WTC11 (cell line): ENCODE results near the gene CRNKL1.

ENCODE experiments used
- CTCF ChIP-seq: fragments of 200-600 bp; IDR thresholded peaks from 2 replicates; pipeline ENCODE4 v1.8.0; 2022; ENCODE audit warnings: antibody characterized with exemption
- HMGXB4 ChIP-seq: sonication (generic); formaldehyde crosslinking; IDR thresholded peaks from 2 replicates; pipeline ENCODE4 v1.8.1; 2023; ENCODE audit warnings: mild to moderate bottlenecking, moderate library complexity, missing genetic modification reagents
- IRF1 ChIP-seq: sonication (generic); formaldehyde crosslinking; IDR thresholded peaks from 2 replicates; pipeline ENCODE4 v1.8.0; 2023; ENCODE audit warnings: missing genetic modification reagents
- USF1 ChIP-seq: sonication (generic); formaldehyde crosslinking; IDR thresholded peaks from 2 replicates; pipeline ENCODE4 v1.8.0; 2022; ENCODE audit warnings: mild to moderate bottlenecking, missing genetic modification reagents

GRCh38 chr20:20014659-20015058 lies 37.6 kb downstream of the CRNKL1 start:
- TF ChIP-seq USF1 (no peak), IRF1 (no peak), CTCF (no peak), HMGXB4 (CRISPR knock-in tag) (no peak)
